HCT116 (cell line): Measurements from ENCODE around the gene TBRG4.

Source experiments
- EZH2 ChIP-seq: fragments of 200-600 bp; sonication (generic); IDR thresholded peaks from 2 replicates; pipeline ENCODE4 v1.6.1; 2017; ENCODE audit warnings: antibody characterized with exemption, mixed run types
- JUND ChIP-seq: IDR thresholded peaks from 2 replicates; pipeline ENCODE4 v1.6.1; 2012
- RAD21 ChIP-seq: IDR thresholded peaks from 2 replicates; pipeline ENCODE4 v1.6.1; 2012; ENCODE audit warnings: low read depth, mild to moderate bottlenecking
- TCF7L2 ChIP-seq: IDR thresholded peaks from 2 replicates; pipeline ENCODE4 v1.7.0; 2011; ENCODE audit warnings: borderline replicate concordance, inconsistent platforms; ENCODE audit not compliant: insufficient read depth, insufficient read length; ENCODE audit errors: extremely low read depth
- TF ChIP-seq, protein P1 (sequence below), 3 experiments: fragments of 200-600 bp in 1 of 3; sonication (generic) in 1 of 3; IDR thresholded peaks in 2 of 3; conservative IDR thresholded peaks in 1 of 3; 2 replicates each; pipeline ENCODE4 v1.5.1; 2012 to 2017; ENCODE audit warnings: low read depth in 2 of 3, low read length in 2 of 3, antibody characterized with exemption in 1 of 3, borderline replicate concordance in 1 of 3, control low read depth in 1 of 3, mild to moderate bottlenecking in 1 of 3, mixed read lengths in 1 of 3, mixed run types in 1 of 3, moderate library complexity in 1 of 3; ENCODE audit not compliant: insufficient read depth in 1 of 3

DNA sequence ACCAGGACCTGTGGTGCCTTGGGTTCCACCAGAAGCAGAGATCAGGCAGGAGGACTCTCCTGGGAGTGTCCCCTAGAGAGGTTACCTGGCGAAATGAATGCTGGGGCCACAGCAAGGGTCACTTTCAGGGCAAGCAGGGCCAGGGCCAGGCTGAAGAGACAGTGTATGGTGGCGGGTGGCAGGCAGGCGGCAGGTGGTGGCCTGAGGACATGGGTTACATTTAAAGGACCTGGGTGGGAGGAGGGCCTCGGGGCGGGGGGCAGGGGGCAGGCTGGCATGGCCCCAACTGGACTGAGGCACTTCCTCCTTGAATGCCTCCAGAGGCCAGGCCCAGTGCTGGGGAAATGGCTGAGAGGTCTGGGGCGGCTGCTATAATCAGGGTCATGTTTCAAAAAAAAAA lies 14.7 kb upstream of the TBRG4 start:
- TF ChIP-seq, protein P1, sequence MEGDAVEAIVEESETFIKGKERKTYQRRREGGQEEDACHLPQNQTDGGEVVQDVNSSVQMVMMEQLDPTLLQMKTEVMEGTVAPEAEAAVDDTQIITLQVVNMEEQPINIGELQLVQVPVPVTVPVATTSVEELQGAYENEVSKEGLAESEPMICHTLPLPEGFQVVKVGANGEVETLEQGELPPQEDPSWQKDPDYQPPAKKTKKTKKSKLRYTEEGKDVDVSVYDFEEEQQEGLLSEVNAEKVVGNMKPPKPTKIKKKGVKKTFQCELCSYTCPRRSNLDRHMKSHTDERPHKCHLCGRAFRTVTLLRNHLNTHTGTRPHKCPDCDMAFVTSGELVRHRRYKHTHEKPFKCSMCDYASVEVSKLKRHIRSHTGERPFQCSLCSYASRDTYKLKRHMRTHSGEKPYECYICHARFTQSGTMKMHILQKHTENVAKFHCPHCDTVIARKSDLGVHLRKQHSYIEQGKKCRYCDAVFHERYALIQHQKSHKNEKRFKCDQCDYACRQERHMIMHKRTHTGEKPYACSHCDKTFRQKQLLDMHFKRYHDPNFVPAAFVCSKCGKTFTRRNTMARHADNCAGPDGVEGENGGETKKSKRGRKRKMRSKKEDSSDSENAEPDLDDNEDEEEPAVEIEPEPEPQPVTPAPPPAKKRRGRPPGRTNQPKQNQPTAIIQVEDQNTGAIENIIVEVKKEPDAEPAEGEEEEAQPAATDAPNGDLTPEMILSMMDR (IDR thresholded peaks at IDR 0.05 in 2 of 3, conservative IDR thresholded peaks at IDR 0.05 in 1 of 3; ENCODE audit: borderline replicate concordance in 1 of 3, insufficient read depth in 1 of 3, low read depth in 2 of 3, low read length in 2 of 3) = no peak
- TF ChIP-seq TCF7L2 (no peak), RAD21 (no peak), JUND (no peak), EZH2 (no peak)
